K562 (cell line): Measurements from ENCODE around the gene ZNF586. TPM values are rescaled to one million over a fixed set of nuclear protein-coding genes. Genes with fewer than 3 reads are reported as not detected.
A peak's percentile ranks its signal among the peaks of the same experiment; 100 is the strongest.

Experiments
- CBX1 ChIP-seq: sonication (generic); IDR thresholded peaks from 2 replicates; pipeline ENCODE4 v1.6.1; 2016; ENCODE audit warnings: antibody characterized with exemption, low read depth, mild to moderate bottlenecking
- CCAR2 ChIP-seq: fragments of 200-400 bp; formaldehyde crosslinking; IDR thresholded peaks from 2 replicates; pipeline ENCODE4 v1.6.1; 2017; ENCODE audit warnings: mild to moderate bottlenecking, low read depth, low read length
- CREB1 ChIP-seq, 2 experiments: sonication (generic) in 1 of 2; formaldehyde crosslinking in 1 of 2; IDR thresholded peaks; 2 replicates each; pipeline versions ENCODE4 v1.6.1 to v1.8.0; 2012 to 2022; ENCODE audit warnings: inconsistent platforms in 1 of 2, mild to moderate bottlenecking in 1 of 2, missing genetic modification reagents in 1 of 2, moderate library complexity in 1 of 2
- CXXC5 ChIP-seq: fragments of 250-450 bp; sonication (Bioruptor Pico); IDR thresholded peaks from 2 replicates; pipeline ENCODE4 v1.8.0; 2022; ENCODE audit warnings: inconsistent platforms, mild to moderate bottlenecking, moderate library complexity
- DIDO1 ChIP-seq: fragments of 450-650 bp; IDR thresholded peaks from 2 replicates; pipeline ENCODE4 v1.6.1; 2016; ENCODE audit warnings: low read depth, missing biosample characterization, missing genetic modification characterization
- EZH2 ChIP-seq: IDR thresholded peaks from 2 replicates; pipeline ENCODE4 v1.6.1; 2012; ENCODE audit warnings: low read depth, mild to moderate bottlenecking, inconsistent platforms, low read length, borderline replicate concordance
- HDAC2 ChIP-seq: fragments of 450-650 bp; IDR thresholded peaks from 2 replicates; pipeline ENCODE4 v1.6.1; 2016; ENCODE audit warnings: mild to moderate bottlenecking
- HEY1 ChIP-seq: fragments of 250-450 bp; sonication (Bioruptor Pico); IDR thresholded peaks from 2 replicates; pipeline ENCODE4 v1.5.0; 2020; ENCODE audit warnings: mild to moderate bottlenecking, moderate library complexity, borderline replicate concordance
- HNRNPH1 ChIP-seq: fragments of 200-400 bp; formaldehyde crosslinking; optimal IDR thresholded peaks from 2 replicates; pipeline ENCODE3; 2017; ENCODE audit warnings: low read depth, mild to moderate bottlenecking, low read length, moderate library complexity
- JUN ChIP-seq, 2 experiments: sonication (generic) in 1 of 2; formaldehyde crosslinking in 1 of 2; IDR thresholded peaks; 2 replicates each; pipeline versions ENCODE4 v1.6.1 to v1.8.0; 2012 to 2022; ENCODE audit warnings: borderline replicate concordance in 2 of 2, mild to moderate bottlenecking in 2 of 2, improper control_type of control experiment in 1 of 2, low read depth in 1 of 2, low read length in 1 of 2, missing genetic modification reagents in 1 of 2
- JUNB ChIP-seq: fragments of 450-650 bp; formaldehyde crosslinking; conservative IDR thresholded peaks from 2 replicates; pipeline ENCODE4 v1.4.0; 2020; ENCODE audit warnings: mild to moderate bottlenecking
- MXI1 ChIP-seq: IDR thresholded peaks from 2 replicates; pipeline ENCODE4 v1.6.1; 2011; ENCODE audit warnings: low read depth, mild to moderate bottlenecking, improper control_type of control experiment, low read length
- NCOA6 ChIP-seq: fragments of 450-650 bp; IDR thresholded peaks from 2 replicates; pipeline ENCODE4 v1.6.1; 2017; ENCODE audit warnings: mild to moderate bottlenecking
- NEUROD1 ChIP-seq: fragments of 150-350 bp; IDR thresholded peaks from 2 replicates; pipeline ENCODE4 v1.6.1; 2014; ENCODE audit warnings: borderline replicate concordance, low read length, low read depth; ENCODE audit not compliant: partially characterized antibody
- SUPT5H ChIP-seq: fragments of 450-650 bp; IDR thresholded peaks from 2 replicates; pipeline ENCODE4 v1.6.1; 2016
- TAF15 ChIP-seq: fragments of 200-400 bp; formaldehyde crosslinking; IDR thresholded peaks from 2 replicates; pipeline ENCODE4 v1.6.1; 2017; ENCODE audit warnings: mild to moderate bottlenecking, low read depth, low read length, moderate library complexity
- TEAD1 ChIP-seq, 2 experiments: fragments of 450-650 bp in 1 of 2; sonication (generic) in 1 of 2; formaldehyde crosslinking; IDR thresholded peaks; 2 replicates each; pipeline versions ENCODE4 v1.4.0 to v1.8.0; 2020 to 2022; ENCODE audit warnings: mild to moderate bottlenecking in 2 of 2, missing genetic modification reagents in 1 of 2
- TRIM28 ChIP-seq: fragments of 450-650 bp; IDR thresholded peaks from 2 replicates; pipeline ENCODE4 v1.6.1; 2017
- VEZF1 ChIP-seq: fragments of 200-800 bp; sonication (Bioruptor generic); IDR thresholded peaks from 2 replicates; pipeline ENCODE4 v1.6.1; 2017; ENCODE audit warnings: missing genetic modification characterization, missing compliant biosample characterization
- YY1 ChIP-seq, 3 experiments: IDR thresholded peaks; 2 replicates each; pipeline ENCODE4 v1.6.1; 2011; ENCODE audit warnings: low read length in 2 of 3, mild to moderate bottlenecking in 2 of 3, moderate library complexity in 2 of 3, borderline replicate concordance in 1 of 3, control low read depth in 1 of 3, low read depth in 1 of 3; ENCODE audit not compliant: insufficient read depth in 3 of 3, insufficient replicate concordance in 2 of 3, control insufficient read depth in 1 of 3, insufficient read length in 1 of 3; ENCODE audit errors: extremely low read depth in 1 of 3
- ZNF785 ChIP-seq: fragments of 250-450 bp; sonication (Bioruptor Pico); IDR thresholded peaks from 2 replicates; pipeline ENCODE4 v1.4.0; 2020; ENCODE audit warnings: mild to moderate bottlenecking
- polyA plus RNA-seq, 8 experiments: library from polyadenylated mRNA; depleted of rRNA in 4 of 8; stranded (reverse) in 5 of 8; unstranded in 3 of 8; fragments of >200 nt; fragmentation: Nextera tagmentation in 2 of 8; fragmentation: Illumina TruSeq in 1 of 8; extraction: Ambion mirVana in 2 of 8; extraction: Trizol in 1 of 8; gene quantifications; 2 replicates each; pipeline versions ENCODE4 v1.2.1 to v1.2.3, GENCODE V29; 2011 to 2014; ENCODE audit warnings: inconsistent platforms in 1 of 8, missing spikeins in 1 of 8
- total RNA-seq, 7 experiments: library from RNA; depleted of rRNA in 6 of 7; stranded (reverse); fragments of >200 nt in 6 of 7; fragmentation: Illumina TruSeq in 2 of 7; extraction: Trizol in 2 of 7; gene quantifications; 2 replicates each; pipeline versions ENCODE4 v1.2.1 to v1.2.3, GENCODE V29; 2011 to 2021; ENCODE audit warnings: low replicate concordance in 1 of 7
- TF ChIP-seq, protein P1 (sequence below): IDR thresholded peaks from 3 replicates; pipeline ENCODE4 v1.6.1; 2011; ENCODE audit warnings: borderline replicate concordance, mild to moderate bottlenecking; ENCODE audit not compliant: insufficient read length, insufficient read depth
- TF ChIP-seq, protein P2 (sequence below): sonication (generic); formaldehyde crosslinking; IDR thresholded peaks from 2 replicates; pipeline ENCODE4 v1.8.1; 2023; ENCODE audit warnings: mild to moderate bottlenecking, missing genetic modification reagents

Gene ZNF586
- total and polyA plus RNA-seq, 9 of the 15 experiments (the other 6 are each of a cell fraction or from before 2014, with no cell fraction given): 2.5 to 12.6 (median 8.4) TPM

- TF ChIP-seq YY1 (IDR thresholded peaks at IDR 0.05; ENCODE audit: borderline replicate concordance in 1 of 3, control insufficient read depth in 1 of 3, extremely low read depth in 1 of 3, insufficient read depth in 3 of 3, insufficient read length in 1 of 3, insufficient replicate concordance in 2 of 3, low read depth in 1 of 3, low read length in 2 of 3): peak; percentile 90 to 97 (median 96)
- TF ChIP-seq, protein P1, sequence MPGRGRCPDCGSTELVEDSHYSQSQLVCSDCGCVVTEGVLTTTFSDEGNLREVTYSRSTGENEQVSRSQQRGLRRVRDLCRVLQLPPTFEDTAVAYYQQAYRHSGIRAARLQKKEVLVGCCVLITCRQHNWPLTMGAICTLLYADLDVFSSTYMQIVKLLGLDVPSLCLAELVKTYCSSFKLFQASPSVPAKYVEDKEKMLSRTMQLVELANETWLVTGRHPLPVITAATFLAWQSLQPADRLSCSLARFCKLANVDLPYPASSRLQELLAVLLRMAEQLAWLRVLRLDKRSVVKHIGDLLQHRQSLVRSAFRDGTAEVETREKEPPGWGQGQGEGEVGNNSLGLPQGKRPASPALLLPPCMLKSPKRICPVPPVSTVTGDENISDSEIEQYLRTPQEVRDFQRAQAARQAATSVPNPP: no peak
- no peak for TF ChIP-seq HNRNPH1
- TF ChIP-seq HDAC2: no peak
- TF ChIP-seq NEUROD1: no peak
- TF ChIP-seq NCOA6: no peak
- TF ChIP-seq ZNF785: no peak
- peak; percentile 93; the same call in 1 of the 2 replicates for TF ChIP-seq CBX1
- TF ChIP-seq TRIM28: no peak
- TF ChIP-seq TAF15: no peak
- TF ChIP-seq JUNB (CRISPR knock-in tag): no peak
- peak; percentile 92 for TF ChIP-seq CXXC5 (CRISPR knock-in tag)
- TF ChIP-seq VEZF1: peak; percentile 55; the same call in 1 of the 2 replicates
- TF ChIP-seq DIDO1 (tag): no peak
- peak; percentile 83 for TF ChIP-seq SUPT5H
- no peak for TF ChIP-seq HEY1 (CRISPR knock-in tag)
- TF ChIP-seq MXI1: 0 out of 2 replicates have a peak, but pooled peaks have one; percentile 31
- peak; percentile 51; the same call in 1 of the 2 replicates for TF ChIP-seq CREB1 (IDR thresholded peaks at IDR 0.05)
- no peak for TF ChIP-seq CREB1 (CRISPR knock-in tag; IDR thresholded peaks at IDR 0.05)
- TF ChIP-seq CCAR2: no peak
- TF ChIP-seq, protein P2, sequence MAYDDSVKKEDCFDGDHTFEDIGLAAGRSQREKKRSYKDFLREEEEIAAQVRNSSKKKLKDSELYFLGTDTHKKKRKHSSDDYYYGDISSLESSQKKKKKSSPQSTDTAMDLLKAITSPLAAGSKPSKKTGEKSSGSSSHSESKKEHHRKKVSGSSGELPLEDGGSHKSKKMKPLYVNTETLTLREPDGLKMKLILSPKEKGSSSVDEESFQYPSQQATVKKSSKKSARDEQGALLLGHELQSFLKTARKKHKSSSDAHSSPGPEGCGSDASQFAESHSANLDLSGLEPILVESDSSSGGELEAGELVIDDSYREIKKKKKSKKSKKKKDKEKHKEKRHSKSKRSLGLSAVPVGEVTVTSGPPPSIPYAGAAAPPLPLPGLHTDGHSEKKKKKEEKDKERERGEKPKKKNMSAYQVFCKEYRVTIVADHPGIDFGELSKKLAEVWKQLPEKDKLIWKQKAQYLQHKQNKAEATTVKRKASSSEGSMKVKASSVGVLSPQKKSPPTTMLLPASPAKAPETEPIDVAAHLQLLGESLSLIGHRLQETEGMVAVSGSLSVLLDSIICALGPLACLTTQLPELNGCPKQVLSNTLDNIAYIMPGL (CRISPR knock-in tag): no peak
- no peak for TF ChIP-seq JUN (IDR thresholded peaks at IDR 0.05; ENCODE audit: borderline replicate concordance, low read depth, low read length)
- no peak for TF ChIP-seq JUN (CRISPR knock-in tag; IDR thresholded peaks at IDR 0.05; ENCODE audit: borderline replicate concordance)
- peak in 1 of 2 experiments; percentile 49; a peak in 1 of 4 replicates for TF ChIP-seq TEAD1 (CRISPR knock-in tag; IDR thresholded peaks at IDR 0.05)
- TF ChIP-seq EZH2: no peak
Observed at GRCh38 chr19:57769345-57770131, at the start of gene ZNF586 (continued).
